ENCODE measurements around the gene GPC5.

DNA sequence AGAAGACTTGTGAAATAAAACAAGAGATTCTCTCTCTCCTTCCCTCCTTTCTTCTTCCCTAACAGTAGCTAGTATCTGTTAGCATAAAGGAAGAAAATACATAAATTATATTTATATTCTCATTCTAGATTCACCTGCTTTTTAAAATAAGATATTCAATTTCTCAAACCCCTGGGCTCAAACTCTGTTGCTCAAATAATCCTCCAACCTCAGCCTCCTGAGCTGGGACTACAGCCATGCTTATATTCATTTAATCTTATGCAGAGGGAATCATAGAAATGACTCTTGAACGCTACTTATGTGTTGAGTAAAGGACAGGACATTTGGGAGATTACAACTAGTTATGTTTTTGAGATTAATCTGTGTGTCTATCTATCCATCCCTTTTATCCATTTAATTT lies 56.2 kb downstream of the GPC5 start:
- TF ChIP-seq NFRKB (IDR thresholded peaks at IDR 0.05): no peak
- no peak for TF ChIP-seq BHLHE40 (IDR thresholded peaks at IDR 0.05; ENCODE audit: borderline replicate concordance)
- no peak for TF ChIP-seq FOXM1 (IDR thresholded peaks at IDR 0.05; ENCODE audit: borderline replicate concordance)
- TF ChIP-seq TARDBP (IDR thresholded peaks at IDR 0.05): no peak
- no peak for TF ChIP-seq SUZ12 (IDR thresholded peaks at IDR 0.05)
- TF ChIP-seq, protein P1, sequence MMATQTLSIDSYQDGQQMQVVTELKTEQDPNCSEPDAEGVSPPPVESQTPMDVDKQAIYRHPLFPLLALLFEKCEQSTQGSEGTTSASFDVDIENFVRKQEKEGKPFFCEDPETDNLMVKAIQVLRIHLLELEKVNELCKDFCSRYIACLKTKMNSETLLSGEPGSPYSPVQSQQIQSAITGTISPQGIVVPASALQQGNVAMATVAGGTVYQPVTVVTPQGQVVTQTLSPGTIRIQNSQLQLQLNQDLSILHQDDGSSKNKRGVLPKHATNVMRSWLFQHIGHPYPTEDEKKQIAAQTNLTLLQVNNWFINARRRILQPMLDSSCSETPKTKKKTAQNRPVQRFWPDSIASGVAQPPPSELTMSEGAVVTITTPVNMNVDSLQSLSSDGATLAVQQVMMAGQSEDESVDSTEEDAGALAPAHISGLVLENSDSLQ (IDR thresholded peaks at IDR 0.05): no peak
- TF ChIP-seq SP1 (IDR thresholded peaks at IDR 0.05): no peak
- TF ChIP-seq ELF4 (IDR thresholded peaks at IDR 0.05): no peak
- no peak for TF ChIP-seq ARNT (IDR thresholded peaks at IDR 0.05)
- TF ChIP-seq L3MBTL2 (conservative IDR thresholded peaks at IDR 0.05): no peak
- no peak for TF ChIP-seq FOXA1 (IDR thresholded peaks at IDR 0.05)
- TF ChIP-seq FOXK2 (IDR thresholded peaks at IDR 0.05): no peak

Measured in HEK293T (cell line).